Activated CD4-positive, alpha-beta T cell treated with anti-CD3 and anti-CD28 coated beads, Interleukin-2, amount 50 U/mL, for 24 hours (primary cell): ENCODE results near the gene JARID2.
"Not testable (repeated sequence)": the region's sequence is repeated elsewhere in the genome, so short reads cannot be mapped to it uniquely, and the experiment has no call there.

Source experiments
- DNase-seq, 2 donors: peaks; one replicate each; pipeline ENCODE4 v3.0.0-alpha.2; 2020; ENCODE audit warnings: low read depth in 1 of 2, low spot score in 1 of 2

Gene JARID2

DNA sequence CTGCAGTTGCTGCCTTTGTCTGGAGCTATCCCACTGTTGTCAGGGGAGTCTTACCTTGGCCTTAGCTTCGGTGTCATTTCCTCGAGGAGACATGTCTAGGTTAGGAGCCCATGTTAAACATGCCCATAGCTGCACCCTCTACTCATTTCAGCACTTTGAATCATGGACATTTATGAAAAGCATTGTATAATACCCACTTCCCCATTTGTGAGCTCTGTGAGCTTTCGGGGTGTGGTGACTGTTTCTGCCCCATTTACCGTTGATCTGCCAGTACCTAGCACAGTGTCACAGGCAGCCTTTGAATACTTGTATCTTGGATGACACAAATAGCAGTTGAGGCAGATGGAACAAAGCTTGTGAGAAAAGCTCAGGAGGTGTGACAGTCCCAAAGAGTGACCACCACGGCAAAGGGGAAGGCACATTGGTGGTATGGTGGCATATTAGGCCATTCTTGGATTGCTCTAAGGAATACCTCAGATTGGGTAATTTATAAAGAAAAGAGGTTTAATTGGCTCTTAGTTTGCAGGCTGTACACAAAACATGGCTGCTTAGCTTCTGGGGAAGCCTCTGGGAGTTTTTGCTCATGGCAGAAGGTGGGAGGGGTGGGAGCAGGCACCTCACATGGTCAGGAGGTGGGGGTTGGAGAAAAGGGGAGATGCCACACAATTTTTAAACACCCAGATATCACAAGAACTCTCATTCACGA, 42.0 kb downstream of the JARID2 start:
- no peak for DNase-seq

DNA sequence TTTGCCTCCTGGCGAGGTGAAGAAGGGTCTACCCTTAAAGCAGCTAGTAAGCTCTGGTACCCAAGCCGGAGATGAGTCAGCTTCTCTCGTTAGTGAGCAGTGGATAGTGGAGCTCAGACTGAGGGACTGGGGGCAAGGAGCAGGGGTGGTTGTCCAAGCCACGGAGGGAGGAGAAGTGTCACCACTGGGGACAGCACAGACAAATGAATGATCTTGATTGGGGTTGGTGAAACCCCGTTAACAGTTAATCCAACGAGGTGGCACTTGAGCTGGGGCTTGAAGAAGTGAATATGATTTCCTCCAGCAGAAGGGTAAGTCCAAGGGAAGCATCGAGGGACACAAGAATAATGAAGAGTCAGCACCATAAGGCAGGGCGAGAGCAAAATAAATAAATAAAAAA, 43.0 kb downstream of the JARID2 start:
- no peak for DNase-seq

DNA sequence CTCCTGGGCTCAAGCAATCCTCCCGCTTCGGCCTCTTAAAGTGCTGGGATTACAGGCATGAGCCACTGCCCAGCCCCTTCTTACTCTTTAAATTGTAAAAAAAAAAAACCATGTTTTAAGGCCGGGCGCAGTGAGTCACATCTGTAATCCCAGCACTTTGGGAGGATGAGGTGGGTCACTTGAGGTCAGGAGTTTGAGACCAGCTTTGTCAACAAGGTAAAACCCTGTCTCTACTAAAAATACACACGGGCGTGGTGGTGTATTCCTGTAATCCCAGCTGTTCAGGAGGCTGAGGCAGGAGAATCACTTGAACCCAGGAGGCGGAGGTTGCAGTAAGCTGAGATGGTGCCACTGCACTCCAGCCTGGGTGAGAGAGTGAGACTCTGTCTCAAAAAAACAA, 43.6 kb downstream of the JARID2 start:
- not testable (repeated sequence) for DNase-seq

GRCh38 chr6:15290067-15290680, 44.3 kb downstream of the JARID2 start:
- no peak for DNase-seq

GRCh38 chr6:15290962-15291704, 45.3 kb downstream of the JARID2 start:
- DNase-seq = no peak

DNA sequence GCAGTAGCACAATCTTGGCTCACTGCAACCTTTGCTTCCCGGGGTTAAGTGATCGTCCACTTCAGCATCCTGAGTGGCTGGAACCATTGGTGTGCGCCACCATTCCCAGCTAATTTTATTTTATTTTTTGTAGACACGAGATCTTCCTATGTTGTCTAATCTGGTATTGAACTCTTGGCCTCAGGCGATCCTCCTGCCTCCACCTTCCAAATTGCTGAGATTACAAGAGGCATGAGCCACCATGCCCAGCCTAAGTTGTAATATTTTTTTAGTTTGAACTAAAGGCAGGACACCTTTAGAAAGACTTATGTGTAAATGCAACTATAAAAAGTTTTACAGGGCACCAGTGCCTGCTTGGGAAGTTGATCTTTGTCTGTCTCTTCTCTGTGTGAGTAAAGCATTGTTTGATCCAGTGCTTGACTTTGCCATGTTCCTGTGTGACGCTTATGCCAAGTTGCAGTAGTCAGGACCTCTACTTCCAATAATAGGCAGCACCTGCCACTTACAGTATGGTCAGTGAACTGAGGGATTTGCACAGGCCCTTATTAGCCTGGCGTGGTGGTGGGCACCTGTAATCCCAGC, 46.9 kb downstream of the JARID2 start:
- DNase-seq = no peak

DNA sequence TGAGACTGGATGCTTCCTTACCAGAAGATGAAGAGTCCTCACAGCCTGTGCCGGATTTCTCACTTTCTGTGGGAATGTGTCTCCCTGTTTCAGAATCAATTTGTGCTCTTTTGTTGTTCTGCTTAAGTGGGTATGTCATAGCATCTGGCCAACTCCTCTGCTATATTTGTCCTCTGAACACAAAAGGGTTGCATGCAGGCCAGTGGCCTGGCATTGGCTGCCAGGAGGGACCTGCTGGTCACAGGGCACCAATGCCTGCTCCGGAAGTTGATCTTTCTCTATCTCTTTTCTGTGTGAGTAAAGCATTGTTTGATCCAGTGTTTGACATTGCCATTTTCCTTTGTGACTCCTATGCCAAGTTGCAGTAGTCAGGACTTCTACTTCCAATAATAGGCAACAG, 47.8 kb downstream of the JARID2 start:
- DNase-seq = no peak

GRCh38 chr6:15294504-15294903, 48.6 kb downstream of the JARID2 start:
- DNase-seq = no peak

DNA sequence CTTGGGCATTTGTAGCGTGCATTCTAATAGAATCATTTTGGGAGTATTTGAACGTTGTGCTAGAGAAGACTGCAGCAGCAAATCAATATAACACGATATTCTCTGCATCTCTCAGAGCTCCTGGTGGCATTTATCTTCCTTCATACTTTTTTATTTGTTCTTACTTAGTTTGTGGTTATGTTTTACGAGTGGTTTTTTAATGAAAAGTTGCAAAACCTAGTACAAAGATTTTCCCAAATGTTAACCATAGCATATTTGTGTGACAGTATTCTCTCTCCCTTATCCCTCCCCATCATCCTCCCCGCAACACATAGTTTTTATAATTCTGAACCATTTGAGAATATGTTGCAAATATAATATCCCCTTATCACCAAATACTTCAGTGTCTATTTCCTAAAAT, 50.4 kb downstream of the JARID2 start:
- DNase-seq = no peak

- no peak for DNase-seq
Observed at GRCh38 chr6:15296735-15297134, 50.9 kb downstream of the JARID2 start.

GRCh38 chr6:15297167-15297566, 51.3 kb downstream of the JARID2 start:
- DNase-seq = not testable (repeated sequence)

- DNase-seq = no peak
Observed at GRCh38 chr6:15297895-15298590, 52.2 kb downstream of the JARID2 start.

GRCh38 chr6:15299430-15300131, 53.7 kb downstream of the JARID2 start:
- no peak for DNase-seq

DNA sequence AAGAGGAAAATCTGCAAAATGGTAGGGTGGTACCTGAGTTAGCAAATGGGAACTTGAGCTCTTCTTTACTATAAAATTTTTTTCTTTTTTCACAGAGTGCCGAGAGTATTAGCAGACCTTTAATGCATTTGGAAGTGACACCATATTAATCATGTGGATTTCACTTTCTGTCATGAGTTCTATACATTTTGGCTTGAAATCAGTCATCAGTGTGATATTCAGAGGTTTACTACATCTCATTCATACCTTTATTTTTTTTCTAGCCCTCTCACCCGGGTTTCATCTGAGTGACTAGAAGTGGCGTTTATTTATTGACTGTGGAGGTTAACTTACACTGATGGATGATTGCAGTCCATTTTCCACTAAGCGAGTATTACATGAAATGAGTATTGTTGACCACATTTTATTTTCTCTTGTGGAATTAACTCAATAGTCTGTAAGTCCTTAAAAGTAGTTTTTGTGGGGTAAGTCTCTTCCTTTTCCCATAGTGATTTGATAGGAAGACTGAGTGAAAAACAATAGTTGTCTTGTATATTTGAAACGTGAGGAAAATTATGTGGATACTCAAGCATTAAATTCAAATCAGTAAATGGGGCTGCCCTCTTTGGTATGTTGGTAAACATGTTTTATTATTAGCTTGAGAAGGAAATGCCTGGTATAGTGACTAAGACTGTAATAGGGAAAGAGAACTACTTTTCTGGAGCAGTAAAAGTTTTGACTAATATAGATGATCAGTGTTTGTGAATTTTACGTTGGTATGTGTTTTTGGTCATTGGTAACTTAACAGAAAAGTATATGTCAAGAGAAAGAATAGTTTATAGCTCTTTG, 55.5 kb downstream of the JARID2 start:
- no peak for DNase-seq

- DNase-seq = no peak
Observed at GRCh38 chr6:15303162-15303919, 57.5 kb downstream of the JARID2 start.

- DNase-seq = no peak
Observed at GRCh38 chr6:15303920-15304291, 58.0 kb downstream of the JARID2 start.

GRCh38 chr6:15304337-15305042, 58.6 kb downstream of the JARID2 start:
- DNase-seq = no peak

DNA sequence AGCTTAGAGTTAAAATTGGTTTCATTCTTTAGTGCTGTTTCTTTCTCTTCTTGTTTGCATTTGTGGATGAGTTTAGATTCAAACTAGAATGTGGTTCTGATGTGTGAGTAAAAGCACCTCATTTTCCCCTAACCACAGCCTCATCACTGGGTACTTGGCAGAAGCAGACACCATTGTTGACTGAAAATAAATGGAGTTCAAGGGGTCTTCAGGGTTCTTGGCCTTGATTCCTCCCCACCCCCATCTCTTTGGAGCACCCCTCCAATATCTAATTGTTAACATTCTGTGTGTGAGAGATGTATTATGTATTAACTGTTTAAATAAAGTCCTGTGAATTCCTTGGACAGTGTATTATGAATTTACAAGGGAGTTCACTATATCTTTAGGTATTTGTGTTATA, 59.6 kb downstream of the JARID2 start:
- DNase-seq = no peak

DNA sequence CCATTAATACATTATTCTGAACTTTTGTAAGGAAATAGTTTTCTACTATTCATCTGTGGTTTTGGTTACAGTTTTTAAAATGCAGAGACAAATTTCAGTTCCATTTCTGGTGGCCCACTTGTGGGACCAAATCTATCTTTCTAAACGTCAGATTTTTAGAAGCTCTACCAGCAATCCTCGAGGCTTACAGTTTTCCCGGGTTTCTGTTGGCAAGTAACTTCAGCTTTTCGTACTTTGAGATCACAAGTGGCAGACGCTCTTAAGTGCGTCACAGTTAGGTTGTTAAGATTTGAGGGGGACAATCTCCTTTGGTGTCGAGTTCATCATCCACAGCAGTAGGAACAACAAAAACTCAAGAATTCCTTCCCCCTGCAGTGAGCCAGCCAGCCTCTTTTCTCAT, 60.0 kb downstream of the JARID2 start:
- no peak for DNase-seq
